IPS DF 19.7 (cell line): Measurements from ENCODE around the gene GPR65.

Source experiments
- DNase-seq: peaks from one replicate; pipeline ENCODE4 v3.0.0-alpha.2; 2013; ENCODE audit warnings: low read depth, low spot score

The GPR65 gene

GRCh38 chr14:88037325-88037724 lies 32.4 kb downstream of the GPR65 start:
- DNase-seq = no peak

- no peak for DNase-seq
Observed at GRCh38 chr14:88039197-88039596, 34.3 kb downstream of the GPR65 start.

GRCh38 chr14:88040146-88040545 lies 35.2 kb downstream of the GPR65 start:
- no peak for DNase-seq

DNA sequence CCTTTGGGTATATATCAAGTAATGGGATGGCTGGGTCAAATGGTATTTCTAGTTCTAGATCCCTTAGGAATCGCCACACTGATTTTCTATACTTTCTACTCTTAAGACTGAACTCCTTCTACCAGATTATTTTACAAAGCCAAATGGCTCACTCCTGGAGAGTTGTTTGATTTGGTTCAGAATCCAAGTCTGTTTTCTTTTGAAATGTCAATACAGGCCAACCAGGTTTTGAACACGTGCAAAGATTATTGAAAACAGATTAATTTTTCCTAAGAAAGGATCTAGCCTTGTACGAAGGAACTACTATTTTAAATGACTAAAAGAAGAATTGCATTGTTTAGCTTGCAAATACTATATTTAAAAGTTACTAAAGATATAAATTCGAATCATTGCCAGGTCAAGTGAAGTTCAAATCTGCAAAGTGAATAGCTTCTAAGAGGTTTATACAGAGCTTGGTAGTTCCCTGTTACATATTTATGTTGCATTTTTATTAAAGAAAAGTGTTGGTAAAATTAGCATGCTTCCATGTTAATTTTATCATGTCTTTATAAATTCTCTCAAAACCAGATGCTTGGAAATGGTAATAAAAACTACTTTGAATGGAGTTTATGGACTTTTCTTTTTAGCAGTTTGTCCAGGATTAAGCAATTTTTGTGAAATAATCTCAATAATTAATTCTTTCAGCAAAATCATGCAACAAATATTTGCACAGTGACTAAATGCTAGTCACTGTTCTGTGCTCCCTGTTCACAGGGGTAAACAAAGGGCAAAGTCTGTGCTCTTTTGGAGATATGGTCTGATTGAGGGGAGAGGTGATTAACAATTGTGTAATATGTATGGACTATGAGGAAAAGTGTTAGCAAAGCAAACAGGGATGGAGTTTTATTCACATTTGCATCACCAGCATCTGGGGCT lies 38.9 kb downstream of the GPR65 start:
- DNase-seq = no peak

- DNase-seq = no peak
Observed at GRCh38 chr14:88044444-88044758, 39.5 kb downstream of the GPR65 start.

GRCh38 chr14:88044776-88045446 lies 40.0 kb downstream of the GPR65 start:
- no peak for DNase-seq

DNA sequence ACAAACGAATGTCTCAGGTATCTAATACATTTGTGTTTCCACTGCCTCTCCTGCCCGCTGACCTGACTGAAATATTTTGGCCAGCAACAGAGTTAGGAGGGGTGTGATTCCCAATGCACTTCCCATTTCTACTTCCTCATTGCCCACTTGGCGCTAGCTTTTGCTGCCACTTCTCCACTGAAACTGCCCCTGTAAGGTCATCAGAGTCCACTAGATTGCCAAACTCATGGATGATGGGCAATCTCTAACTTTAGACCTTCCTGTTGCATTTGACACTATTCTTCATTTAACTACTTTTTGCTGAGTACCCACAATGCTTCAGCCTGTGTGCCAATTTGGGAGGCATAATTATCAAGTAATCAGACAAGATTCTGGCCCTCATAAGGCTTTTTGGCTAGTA lies 40.8 kb downstream of the GPR65 start:
- no peak for DNase-seq

GRCh38 chr14:88048351-88048750 lies 43.4 kb downstream of the GPR65 start:
- DNase-seq = no peak

DNA sequence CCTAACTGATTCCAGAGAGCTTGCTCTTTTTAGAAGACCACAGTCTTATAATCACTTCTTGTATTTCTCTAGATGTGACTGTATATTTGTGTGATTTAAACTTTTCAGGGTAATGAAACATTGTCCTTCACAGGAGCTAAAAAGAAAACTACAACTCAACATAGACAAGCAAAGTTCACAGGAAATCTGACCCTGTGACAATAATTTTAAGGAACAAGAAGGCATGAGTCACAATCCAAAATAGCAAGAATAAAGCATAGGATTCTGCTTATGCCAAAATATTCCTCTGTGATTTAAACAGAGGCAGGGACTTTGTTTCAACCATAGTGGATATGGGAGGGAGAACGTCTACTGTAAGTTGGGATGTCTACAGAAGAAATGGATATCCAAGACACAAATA lies 44.3 kb downstream of the GPR65 start:
- DNase-seq = no peak

GRCh38 chr14:88049936-88050335 lies 45.0 kb downstream of the GPR65 start:
- no peak for DNase-seq

DNA sequence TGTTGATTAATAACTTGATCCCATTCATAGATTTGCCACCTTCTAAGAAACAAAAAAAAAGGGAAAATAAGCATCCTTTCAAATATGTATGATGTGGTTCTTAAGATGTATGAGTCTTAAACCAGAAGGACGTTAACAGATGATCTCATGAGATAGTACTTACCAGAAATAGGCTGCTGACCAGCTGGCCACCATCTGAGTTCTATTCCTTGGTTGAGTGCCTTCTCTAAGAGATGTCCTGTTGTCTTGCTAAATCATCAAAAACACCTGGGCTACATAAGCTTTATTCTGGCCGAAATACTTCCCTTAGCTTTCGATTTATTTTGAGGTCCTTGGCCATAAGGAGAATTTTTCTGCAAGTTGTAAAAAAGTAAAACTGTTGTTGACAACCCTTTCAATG lies 55.6 kb downstream of the GPR65 start:
- DNase-seq = no peak

GRCh38 chr14:88063811-88064210 lies 58.9 kb downstream of the GPR65 start:
- no peak for DNase-seq
